Esophagus muscularis mucosa (tissue), 4 donors: ENCODE data around the gene WNT9A. TPM values are rescaled to one million over a fixed set of nuclear protein-coding genes. Genes with fewer than 3 reads are reported as not detected.
"Not testable (repeated sequence)": the region's sequence is repeated elsewhere in the genome, so short reads cannot be mapped to it uniquely, and the experiment has no call there.

Source experiments
- DNase-seq: peaks from one replicate; pipeline ENCODE4 v3.0.0-alpha.2; 2017; ENCODE audit errors: extremely low spot score
- H3K27ac ChIP-seq, 4 donors: fragments of 200-600 bp; sonication (generic); replicated peaks in 1 of 4; 1 replicate in 3 of 4; 2 replicates in 1 of 4; pipeline ENCODE4 v1.5.1; 2016 to 2019; ENCODE audit warnings: mild to moderate bottlenecking in 1 of 4
- H3K27me3 ChIP-seq, 4 donors: fragments of 200-600 bp; sonication (generic); one replicate each; pipeline versions ENCODE4 v1.5.1 to v1.6.0; 2016 to 2019
- H3K36me3 ChIP-seq, 4 donors: fragments of 200-600 bp; sonication (generic); one replicate each; pipeline ENCODE4 v1.5.1; 2016 to 2019
- H3K4me1 ChIP-seq, 4 donors: fragments of 200-600 bp; sonication (generic); one replicate each; pipeline ENCODE4 v1.5.1; 2016 to 2019
- H3K4me3 ChIP-seq, 4 donors: fragments of 200-600 bp; sonication (generic); 1 replicate in 2 of 4; 2 replicates in 2 of 4; pipeline ENCODE4 v1.5.1; 2016 to 2019; ENCODE audit warnings: mild to moderate bottlenecking in 4 of 4, moderate library complexity in 1 of 4
- H3K9me3 ChIP-seq, 4 donors: fragments of 200-600 bp; sonication (generic); 1 replicate in 3 of 4; 2 replicates in 1 of 4; pipeline ENCODE4 v1.5.1; 2016 to 2019
- EP300 ChIP-seq: sonication (generic); formaldehyde crosslinking; IDR thresholded peaks from one replicate; pipeline ENCODE4 v1.6.1; 2017; ENCODE audit warnings: antibody characterized with exemption
- POLR2A ChIP-seq: fragments of 450-650 bp; IDR thresholded peaks from one replicate; pipeline ENCODE4 v1.6.1; 2017; ENCODE audit warnings: antibody characterized with exemption, moderate library complexity, mild to moderate bottlenecking, low read depth
- POLR2AphosphoS5 ChIP-seq, 2 donors: sonication (generic); formaldehyde crosslinking; IDR thresholded peaks; one replicate each; pipeline ENCODE4 v1.6.1; 2017; ENCODE audit warnings: antibody characterized with exemption in 2 of 2
- WGBS: methylation state at CpG from one replicate; pipeline ENCODE4 v1.1.5; 2018; 5-methylcytosine and 5-hydroxymethylcytosine counted together
- intact Hi-C: fragments of 100-400 bp; cut with DNase I; formaldehyde crosslinking; loops from one replicate; pipeline ENCODE4 v1.15.1; 2023
- total RNA-seq, 4 donors: library from RNA; depleted of rRNA; stranded (reverse); fragments of >200 nt; gene quantifications; one replicate each; pipeline versions ENCODE4 v1.1.0 to v1.2.1, GENCODE V29; 2016
- TF ChIP-seq, protein P1 (sequence below), 3 experiments: fragments of 200-600 bp in 2 of 3; fragments of 450-650 bp in 1 of 3; sonication (generic) in 2 of 3; IDR thresholded peaks; one replicate each; pipeline ENCODE4 v1.5.1; 2017 to 2019; ENCODE audit warnings: antibody characterized with exemption in 3 of 3, mild to moderate bottlenecking in 2 of 3, moderate library complexity in 1 of 3

Gene WNT9A
- total RNA-seq, 4 donors from 2014 or later = 7.5 to 18.1 (median 14.4) TPM

DNA sequence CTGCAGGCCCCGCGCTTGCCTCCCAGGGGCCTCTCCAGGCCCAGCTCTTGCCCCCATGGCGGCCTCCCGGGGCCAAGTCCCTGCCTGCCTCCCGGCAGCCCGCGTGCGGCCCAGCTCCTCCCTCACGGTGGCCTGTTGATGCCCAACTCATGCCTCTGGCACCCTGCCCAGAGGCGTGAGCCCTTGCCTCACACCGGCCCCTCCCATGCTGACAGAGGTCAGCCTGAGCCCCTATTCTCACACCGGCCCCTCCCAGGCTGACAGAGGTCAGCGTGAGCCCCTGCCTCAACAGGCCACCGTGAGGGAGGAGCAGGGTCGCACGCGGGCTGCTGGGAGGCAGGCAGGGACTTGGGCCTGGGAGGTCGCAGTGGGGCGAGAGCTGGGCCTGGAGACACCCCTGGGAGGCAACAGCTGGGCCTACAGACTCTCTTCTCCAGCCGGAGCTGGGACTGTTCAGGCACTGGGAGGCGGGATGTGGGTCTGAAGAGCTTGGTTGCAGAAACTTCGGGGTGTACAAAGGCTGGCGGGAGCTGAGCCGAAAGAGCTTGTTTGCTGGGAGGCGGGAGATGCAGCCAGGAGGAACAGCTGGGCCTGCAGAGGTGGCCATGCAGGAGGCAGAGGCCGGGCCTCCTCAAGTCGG, 24.0 kb upstream of the WNT9A start:
- DNase-seq, H3K4me3 ChIP-seq, H3K27me3 ChIP-seq, H3K36me3 ChIP-seq, H3K27ac ChIP-seq, intact Hi-C loops, H3K4me1 ChIP-seq, H3K9me3 ChIP-seq: not testable (repeated sequence)
- WGBS = 91% methylated on average over 12 of the region's 27 CpGs

DNA sequence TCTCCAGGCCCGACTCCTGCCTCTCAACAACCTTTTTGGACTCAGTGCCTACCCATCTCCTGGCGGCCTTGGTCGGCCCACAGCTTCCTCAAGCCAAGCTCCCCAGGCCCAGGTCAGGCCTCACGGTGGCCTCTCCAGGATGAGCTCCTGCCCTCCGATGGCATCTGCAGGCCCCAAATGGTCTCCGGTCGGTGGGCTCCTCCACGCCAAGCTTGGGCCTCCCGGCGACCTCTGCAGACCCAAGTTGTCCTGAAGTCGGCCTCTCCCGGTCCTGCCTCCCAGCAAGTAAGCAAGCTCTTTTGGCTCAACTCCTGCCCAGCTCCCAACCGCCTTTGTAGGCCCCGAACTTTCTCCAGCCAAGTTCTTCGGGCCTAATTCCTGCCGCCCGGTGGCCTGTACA, 23.5 kb upstream of the WNT9A start:
- H3K27ac ChIP-seq, H3K27me3 ChIP-seq, H3K4me1 ChIP-seq, H3K4me3 ChIP-seq, H3K36me3 ChIP-seq, DNase-seq, H3K9me3 ChIP-seq, intact Hi-C loops: not testable (repeated sequence)
- WGBS = 95% methylated on average over 7 of the region's 17 CpGs

DNA sequence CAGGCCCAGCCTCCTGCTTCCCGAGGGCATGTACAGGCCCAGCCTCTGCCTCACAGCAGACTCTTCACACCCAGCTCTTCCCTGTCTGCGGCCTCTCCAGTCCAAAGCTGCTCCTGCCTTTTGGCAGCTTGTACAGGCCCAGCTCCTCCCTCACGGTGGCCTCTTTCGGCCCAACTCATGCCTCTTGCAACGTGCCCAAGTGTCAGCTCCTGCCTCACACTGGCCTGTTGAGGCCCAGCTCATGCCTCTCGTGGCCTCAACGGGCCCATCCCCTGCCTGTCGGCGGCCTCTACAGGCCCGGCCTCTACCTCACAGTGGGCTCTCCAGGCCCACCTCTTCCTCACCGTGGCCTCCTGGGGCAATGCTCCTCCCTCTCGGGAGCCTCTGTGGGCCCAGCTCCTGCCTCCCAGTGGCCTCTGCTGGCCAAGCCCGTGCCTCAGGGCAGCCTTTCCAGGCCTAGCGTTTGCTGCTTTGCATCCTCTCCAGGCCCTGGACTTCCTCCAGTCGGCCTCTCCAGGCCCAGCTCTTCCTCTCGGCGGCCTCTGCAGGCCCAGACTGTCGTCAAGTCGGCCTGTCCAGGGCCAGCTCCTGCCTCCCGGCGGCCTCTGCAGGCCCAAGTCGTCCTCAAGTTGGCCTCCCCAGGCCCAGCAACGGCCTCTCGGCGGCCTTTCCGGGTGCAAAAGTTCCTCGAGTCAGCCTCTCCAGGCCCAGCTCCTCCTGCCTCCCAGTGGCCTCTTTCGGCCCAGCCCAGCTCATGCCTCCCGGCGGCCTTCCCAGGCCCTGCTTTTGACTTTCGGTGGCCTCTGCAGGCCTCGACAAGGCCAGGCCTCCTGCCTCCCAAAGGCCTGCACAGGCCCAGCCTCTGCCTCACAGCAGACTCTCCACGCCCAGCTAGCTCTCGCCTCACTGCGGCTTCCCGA, 22.6 kb upstream of the WNT9A start:
- H3K4me3 ChIP-seq, H3K4me1 ChIP-seq, H3K27me3 ChIP-seq, H3K36me3 ChIP-seq, intact Hi-C loops, H3K27ac ChIP-seq, H3K9me3 ChIP-seq, DNase-seq: not testable (repeated sequence)
- 92% methylated on average over 32 of the region's 36 CpGs for WGBS

GRCh38 chr1:227967815-227968214, 20.1 kb upstream of the WNT9A start:
- intact Hi-C loops, H3K9me3 ChIP-seq, DNase-seq, H3K27me3 ChIP-seq, H3K27ac ChIP-seq, H3K36me3 ChIP-seq, H3K4me1 ChIP-seq, H3K4me3 ChIP-seq: not testable (repeated sequence)
- WGBS = 97% methylated on average over 5 of the region's 5 CpGs

DNA sequence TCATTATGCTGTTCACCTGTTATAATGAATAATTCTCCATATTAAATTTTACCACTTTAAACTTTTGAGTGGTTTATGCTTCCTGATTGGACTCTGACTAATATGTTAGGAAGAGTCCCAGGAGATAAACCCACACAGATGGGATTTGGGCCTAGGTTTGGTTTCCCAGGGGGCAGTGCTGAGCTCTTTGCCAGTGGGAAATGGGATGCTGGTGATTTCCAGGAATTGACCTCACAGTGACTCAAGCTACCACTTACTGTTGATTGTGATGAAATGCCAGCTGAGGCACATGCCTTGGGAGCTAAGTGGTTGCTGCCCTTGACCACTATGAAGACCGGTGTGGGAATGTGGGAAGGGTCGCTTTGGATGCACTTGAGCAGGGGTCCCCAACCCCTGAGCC, 19.0 kb upstream of the WNT9A start:
- H3K4me1 ChIP-seq, H3K27me3 ChIP-seq, intact Hi-C loops, H3K27ac ChIP-seq, H3K9me3 ChIP-seq, H3K4me3 ChIP-seq, DNase-seq, H3K36me3 ChIP-seq: not testable (repeated sequence)
- WGBS = 100% methylated on average over 2 of the region's 2 CpGs

- WGBS = 60% methylated on average over 4 of the region's 4 CpGs
- intact Hi-C loops = no loop called here
- H3K27me3 ChIP-seq = peaks cover 0 to 46% (median 3%) of the 10 kb centered on the region in 4 donors
- no peak overlapping the region for H3K27ac ChIP-seq
- no peaks in the 10 kb centered on the region for H3K4me1 ChIP-seq
- TF ChIP-seq POLR2AphosphoS5 (IDR thresholded peaks at IDR 0.05) (no peak), EP300 (no peak), POLR2A (no peak)
- TF ChIP-seq, protein P1, sequence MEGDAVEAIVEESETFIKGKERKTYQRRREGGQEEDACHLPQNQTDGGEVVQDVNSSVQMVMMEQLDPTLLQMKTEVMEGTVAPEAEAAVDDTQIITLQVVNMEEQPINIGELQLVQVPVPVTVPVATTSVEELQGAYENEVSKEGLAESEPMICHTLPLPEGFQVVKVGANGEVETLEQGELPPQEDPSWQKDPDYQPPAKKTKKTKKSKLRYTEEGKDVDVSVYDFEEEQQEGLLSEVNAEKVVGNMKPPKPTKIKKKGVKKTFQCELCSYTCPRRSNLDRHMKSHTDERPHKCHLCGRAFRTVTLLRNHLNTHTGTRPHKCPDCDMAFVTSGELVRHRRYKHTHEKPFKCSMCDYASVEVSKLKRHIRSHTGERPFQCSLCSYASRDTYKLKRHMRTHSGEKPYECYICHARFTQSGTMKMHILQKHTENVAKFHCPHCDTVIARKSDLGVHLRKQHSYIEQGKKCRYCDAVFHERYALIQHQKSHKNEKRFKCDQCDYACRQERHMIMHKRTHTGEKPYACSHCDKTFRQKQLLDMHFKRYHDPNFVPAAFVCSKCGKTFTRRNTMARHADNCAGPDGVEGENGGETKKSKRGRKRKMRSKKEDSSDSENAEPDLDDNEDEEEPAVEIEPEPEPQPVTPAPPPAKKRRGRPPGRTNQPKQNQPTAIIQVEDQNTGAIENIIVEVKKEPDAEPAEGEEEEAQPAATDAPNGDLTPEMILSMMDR (IDR thresholded peaks at IDR 0.05) = no peak
- no peak overlapping the region for H3K4me3 ChIP-seq
- H3K9me3 ChIP-seq = no peaks in the 10 kb centered on the region
- peak; percentile 75 for DNase-seq
- no peaks in the 10 kb centered on the region for H3K36me3 ChIP-seq
Observed at GRCh38 chr1:227961651-227962466, 14.1 kb upstream of the WNT9A start.

GRCh38 chr1:227959325-227959860, 11.7 kb upstream of the WNT9A start:
- H3K27ac ChIP-seq = no peak overlapping the region
- DNase-seq = no peak
- H3K4me1 ChIP-seq = no peaks in the 10 kb centered on the region
- H3K36me3 ChIP-seq = no peaks in the 10 kb centered on the region
- WGBS = 94% methylated on average over 10 of the region's 10 CpGs
- TF ChIP-seq EP300 (no peak), POLR2AphosphoS5 (IDR thresholded peaks at IDR 0.05) (no peak), POLR2A (no peak)
- TF ChIP-seq, protein P1 (IDR thresholded peaks at IDR 0.05) = no peak
- H3K27me3 ChIP-seq = peaks cover 0 to 66% (median 9%) of the 10 kb centered on the region in 4 donors
- H3K4me3 ChIP-seq = no peak overlapping the region
- intact Hi-C loops = no loop called here
- peaks cover 0 to 9% (median 6%) of the 10 kb centered on the region in 4 donors for H3K9me3 ChIP-seq
